Ramos (cell line): ENCODE measurements around the gene FIS1.
"Not testable (repeated sequence)": the region's sequence is repeated elsewhere in the genome, so short reads cannot be mapped to it uniquely, and the experiment has no call there.

Experiments
- in situ Hi-C: fragments of 300-500 bp; cut with MboI; formaldehyde crosslinking; loops from one replicate; pipeline ENCODE4 v1.14.3; 2022; ENCODE audit warnings: low sequenced_read_pairs; ENCODE audit not compliant: unreplicated experiment

FIS1 gene

DNA sequence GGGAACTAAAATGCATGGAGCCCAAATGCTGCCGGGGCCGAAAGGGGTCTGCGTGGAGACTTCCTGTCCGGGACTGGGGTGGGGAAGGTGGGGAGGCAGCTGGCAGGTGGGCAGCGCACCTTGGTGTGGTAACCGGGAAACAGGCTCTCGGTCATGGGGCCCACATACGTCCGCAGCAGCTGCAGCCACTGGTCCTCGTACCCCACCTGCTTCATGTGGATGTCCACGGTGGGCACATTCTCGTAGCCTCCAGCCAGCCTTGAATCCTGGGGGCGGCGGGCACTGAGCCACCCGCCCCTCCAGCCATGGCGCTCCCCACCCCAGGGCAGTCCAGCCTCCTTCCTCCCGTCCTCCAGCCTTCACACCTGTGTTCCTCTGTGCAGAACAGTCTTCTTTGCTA is 37.4 kb downstream of the FIS1 start:
- in situ Hi-C loops: no loop called here

- in situ Hi-C loops: no loop called here
Measured at GRCh38 chr7:101206665-101207042, 38.2 kb downstream of the FIS1 start.

- in situ Hi-C loops: no loop called here
Measured at GRCh38 chr7:101205901-101206664, 38.8 kb downstream of the FIS1 start.

- in situ Hi-C loops: not testable (repeated sequence)
Measured at GRCh38 chr7:101203740-101204738, 40.8 kb downstream of the FIS1 start.

GRCh38 chr7:101202603-101202918 is 42.3 kb downstream of the FIS1 start:
- in situ Hi-C loops: no loop called here

DNA sequence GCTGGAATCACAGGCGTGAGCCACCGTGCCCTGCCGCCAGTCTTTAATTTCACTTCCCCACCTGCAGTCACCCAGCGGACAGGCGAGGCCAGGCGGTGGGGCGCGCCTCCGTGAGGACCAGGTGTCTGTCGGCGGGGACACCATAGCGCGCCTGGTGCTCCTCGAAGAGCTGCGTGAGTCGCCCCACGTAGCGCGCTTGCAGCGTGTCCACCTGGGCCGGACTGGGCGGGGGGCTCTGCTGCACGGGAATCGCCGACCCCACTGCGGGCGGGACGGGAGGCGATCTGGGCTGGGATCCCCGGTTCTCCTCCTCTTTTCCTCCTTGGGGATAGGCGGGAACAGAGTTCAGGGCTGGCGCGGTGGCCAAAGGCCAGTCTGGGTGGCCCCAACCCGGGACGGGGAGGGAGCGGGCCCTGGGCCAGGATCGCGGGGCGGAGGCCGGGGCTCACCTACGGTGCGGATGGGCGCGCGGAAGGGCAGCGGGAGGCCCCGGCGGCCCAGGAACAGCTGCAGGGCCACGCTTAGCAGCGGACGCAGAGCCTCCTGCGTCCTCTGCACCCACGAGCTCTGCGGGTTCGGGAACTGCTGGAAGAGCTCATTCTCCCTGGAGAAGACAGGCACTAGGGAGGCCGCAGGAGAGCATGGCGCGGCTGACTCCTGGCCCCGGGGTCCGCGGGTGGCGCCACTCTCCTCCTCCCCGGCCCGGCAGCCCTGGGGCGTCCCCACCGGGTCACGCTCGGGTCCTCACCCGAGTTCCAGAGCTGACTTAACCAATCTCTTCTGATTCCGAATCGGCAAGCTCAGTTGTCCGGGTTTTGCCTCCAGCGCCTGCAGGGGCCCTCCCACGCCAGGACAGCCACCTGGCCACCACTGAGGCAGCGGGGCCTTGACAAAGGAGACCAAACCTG is 42.9 kb downstream of the FIS1 start:
- in situ Hi-C loops: no loop called here

- in situ Hi-C loops: no loop called here
Measured at GRCh38 chr7:101200862-101201599, 43.9 kb downstream of the FIS1 start, which contains the start of gene MOGAT3. Gene MOGAT3, minus strand, starts transcription at chr7:101201036. Its CDS starts 182 bp downstream, at chr7:101200854.

GRCh38 chr7:101200504-101200861 is 44.4 kb downstream of the FIS1 start:
- in situ Hi-C loops: no loop called here

DNA sequence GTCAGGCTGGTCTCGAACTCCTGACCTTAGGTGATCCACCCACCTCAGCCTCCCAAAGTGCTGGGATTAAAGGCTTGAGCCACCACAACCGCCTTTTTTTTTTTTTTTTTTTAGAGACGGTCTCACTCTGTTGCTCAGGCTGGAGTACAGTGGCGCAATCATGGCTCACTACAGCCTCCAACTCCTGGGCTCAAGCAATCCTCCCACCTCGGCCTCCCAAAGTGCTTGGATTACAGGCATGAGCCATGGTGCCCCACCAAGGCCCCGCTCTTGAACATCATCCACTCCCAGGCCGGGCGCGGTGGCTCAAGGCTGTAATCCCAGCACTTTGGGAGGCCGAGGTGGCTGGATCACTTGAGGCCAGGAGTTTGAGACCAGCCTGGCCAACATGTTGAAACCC is 45.4 kb downstream of the FIS1 start:
- in situ Hi-C loops: not testable (repeated sequence)

GRCh38 chr7:101198476-101198875 is 46.4 kb downstream of the FIS1 start:
- in situ Hi-C loops: no loop called here

GRCh38 chr7:101197991-101198390 is 46.9 kb downstream of the FIS1 start:
- in situ Hi-C loops: no loop called here

- in situ Hi-C loops: no loop called here
Measured at GRCh38 chr7:101195884-101196283, 49.0 kb downstream of the FIS1 start.
